Calu3 (cell line): Measurements from ENCODE around the gene HERPUD2. TPM values are rescaled to one million over a fixed set of nuclear protein-coding genes. Genes with fewer than 3 reads are reported as not detected.

ENCODE experiments used
- BruUV-seq: library from RNA; stranded (reverse); fragments of 400-500 nt; replicated peaks from 2 replicates; lab custom pipeline; 2021; lab: Mats Ljungman, UMichigan
- CTCF ChIA-PET: fragments of 300-600 bp; sonication (Branson Sonifier 250); formaldehyde crosslinking; loops from one replicate; lab custom pipeline; 2022; ENCODE audit warnings: antibody characterized with exemption; lab: Charles Lee
- DNase-seq: peaks from one replicate; pipeline ENCODE4 v3.0.0; 2022
- H3K27ac Mint-ChIP-seq: one replicate; pipeline ENCODE4 v1.8.0; 2022; ENCODE audit warnings: mixed read lengths; ENCODE audit not compliant: unreplicated experiment
- H3K27me3 Mint-ChIP-seq: one replicate; pipeline ENCODE4 v1.8.0; 2022; ENCODE audit warnings: mixed read lengths; ENCODE audit not compliant: unreplicated experiment
- H3K36me3 Mint-ChIP-seq: one replicate; pipeline ENCODE4 v1.8.0; 2022; ENCODE audit warnings: mild to moderate bottlenecking, moderate library complexity, mixed read lengths; ENCODE audit not compliant: insufficient read depth, unreplicated experiment
- H3K4me1 Mint-ChIP-seq: one replicate; pipeline ENCODE4 v1.8.0; 2022; ENCODE audit warnings: mild to moderate bottlenecking, low read depth, mixed read lengths; ENCODE audit not compliant: unreplicated experiment
- H3K4me3 Mint-ChIP-seq: one replicate; pipeline ENCODE4 v1.8.0; 2022; ENCODE audit warnings: mild to moderate bottlenecking, low read depth, moderate library complexity, mixed read lengths; ENCODE audit not compliant: unreplicated experiment
- H3K9me3 Mint-ChIP-seq: one replicate; pipeline ENCODE4 v1.8.0; 2022; ENCODE audit warnings: low read depth, mixed read lengths; ENCODE audit not compliant: unreplicated experiment
- intact Hi-C: fragments of 100-400 bp; cut with micrococcal nuclease; formaldehyde crosslinking; loops from one replicate; pipeline ENCODE4 v1.10.0; 2022; ENCODE audit not compliant: unreplicated experiment
- total RNA-seq: library from RNA; stranded (reverse); gene quantifications from 2 replicates; pipeline ENCODE4 v1.2.3, GENCODE V29; 2022
- TF ChIP-seq, protein P1 (sequence below): fragments of 200-600 bp; IDR thresholded peaks from one replicate; pipeline ENCODE4 v1.8.0; 2022; ENCODE audit warnings: antibody characterized with exemption; ENCODE audit not compliant: unreplicated experiment

The HERPUD2 gene
- total RNA-seq, 1 experiment from 2014 or later: 42.7 TPM

- TF ChIP-seq, protein P1, sequence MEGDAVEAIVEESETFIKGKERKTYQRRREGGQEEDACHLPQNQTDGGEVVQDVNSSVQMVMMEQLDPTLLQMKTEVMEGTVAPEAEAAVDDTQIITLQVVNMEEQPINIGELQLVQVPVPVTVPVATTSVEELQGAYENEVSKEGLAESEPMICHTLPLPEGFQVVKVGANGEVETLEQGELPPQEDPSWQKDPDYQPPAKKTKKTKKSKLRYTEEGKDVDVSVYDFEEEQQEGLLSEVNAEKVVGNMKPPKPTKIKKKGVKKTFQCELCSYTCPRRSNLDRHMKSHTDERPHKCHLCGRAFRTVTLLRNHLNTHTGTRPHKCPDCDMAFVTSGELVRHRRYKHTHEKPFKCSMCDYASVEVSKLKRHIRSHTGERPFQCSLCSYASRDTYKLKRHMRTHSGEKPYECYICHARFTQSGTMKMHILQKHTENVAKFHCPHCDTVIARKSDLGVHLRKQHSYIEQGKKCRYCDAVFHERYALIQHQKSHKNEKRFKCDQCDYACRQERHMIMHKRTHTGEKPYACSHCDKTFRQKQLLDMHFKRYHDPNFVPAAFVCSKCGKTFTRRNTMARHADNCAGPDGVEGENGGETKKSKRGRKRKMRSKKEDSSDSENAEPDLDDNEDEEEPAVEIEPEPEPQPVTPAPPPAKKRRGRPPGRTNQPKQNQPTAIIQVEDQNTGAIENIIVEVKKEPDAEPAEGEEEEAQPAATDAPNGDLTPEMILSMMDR: no peak
- Mint-ChIP-seq H3K27ac (no peak overlapping the region), H3K9me3 (no peaks in the 10 kb centered on the region), H3K4me1 (peaks cover 22% of the 10 kb centered on the region), H3K4me3 (no peak overlapping the region), H3K36me3 (no peaks in the 10 kb centered on the region), H3K27me3 (no peaks in the 10 kb centered on the region)
- intact Hi-C loops: no loop called here
- CTCF ChIA-PET: no interaction called here
- DNase-seq: no peak
- no TSS peak for BruUV-seq
These were observed 23.1 kb upstream of the HERPUD2 start for GRCh38 chr7:35718047-35718446.

DNA sequence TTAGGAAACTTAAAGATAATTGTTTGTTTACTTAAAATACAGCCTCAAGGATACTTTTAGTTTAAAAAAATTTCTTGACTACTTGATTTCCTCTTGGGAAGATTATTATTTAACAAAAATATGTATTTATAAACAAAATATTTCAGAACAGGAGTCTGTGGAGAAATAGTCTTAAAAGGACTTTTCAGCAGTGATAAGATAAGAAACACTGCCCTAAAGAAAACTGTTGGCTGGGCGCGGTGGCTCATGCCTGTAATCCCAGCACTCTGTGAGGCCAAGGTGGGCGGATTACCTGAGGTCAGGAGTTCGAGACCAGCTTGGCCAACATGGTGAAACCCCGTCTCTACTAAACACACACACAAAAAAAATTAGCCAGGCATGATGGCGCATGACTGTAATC is 22.6 kb upstream of the HERPUD2 start:
- no peak overlapping the region for H3K27ac Mint-ChIP-seq
- BruUV-seq: no TSS peak
- intact Hi-C loops: no loop called here
- no peak for DNase-seq
- H3K27me3 Mint-ChIP-seq: no peaks in the 10 kb centered on the region
- H3K36me3 Mint-ChIP-seq: no peaks in the 10 kb centered on the region
- TF ChIP-seq, protein P1: no peak
- H3K4me1 Mint-ChIP-seq: peaks cover 22% of the 10 kb centered on the region
- no peaks in the 10 kb centered on the region for H3K9me3 Mint-ChIP-seq
- CTCF ChIA-PET: no interaction called here
- no peak overlapping the region for H3K4me3 Mint-ChIP-seq

DNA sequence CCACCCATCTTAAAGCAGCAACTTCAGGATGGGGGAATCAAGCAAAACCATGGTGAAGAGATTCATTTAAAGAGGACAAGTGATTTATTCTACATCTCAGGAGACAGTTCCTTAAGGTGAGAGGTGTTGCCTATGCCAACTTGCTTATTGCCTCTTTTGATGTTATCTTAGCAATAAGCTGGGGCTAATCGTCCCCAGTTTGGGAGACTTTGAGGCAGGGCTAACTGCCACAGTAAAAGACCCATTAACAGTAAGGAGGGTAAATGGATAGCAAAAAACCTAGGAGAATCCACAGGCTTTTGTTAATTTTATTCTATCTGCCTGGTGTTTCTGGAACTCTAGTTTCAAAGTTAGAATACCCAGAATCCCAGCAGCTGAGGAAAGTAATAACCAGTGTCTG is 22.1 kb upstream of the HERPUD2 start:
- Mint-ChIP-seq H3K4me3 (no peak overlapping the region), H3K27me3 (no peaks in the 10 kb centered on the region), H3K36me3 (no peaks in the 10 kb centered on the region), H3K4me1 (peaks cover 22% of the 10 kb centered on the region), H3K27ac (no peak overlapping the region), H3K9me3 (no peaks in the 10 kb centered on the region)
- no peak for DNase-seq
- intact Hi-C loops: no loop called here
- CTCF ChIA-PET: no interaction called here
- no TSS peak for BruUV-seq
- TF ChIP-seq, protein P1: no peak

GRCh38 chr7:35716038-35716803 is 21.3 kb upstream of the HERPUD2 start:
- Mint-ChIP-seq H3K27ac (no peak overlapping the region), H3K4me1 (peaks cover 22% of the 10 kb centered on the region), H3K36me3 (no peaks in the 10 kb centered on the region), H3K9me3 (no peaks in the 10 kb centered on the region), H3K27me3 (no peaks in the 10 kb centered on the region), H3K4me3 (no peak overlapping the region)
- CTCF ChIA-PET: interaction anchor here (0.7 kb wide), 1 partner anchor 154 kb away, joined by 4 read pairs; no protein-coding TSS in a partner anchor
- TF ChIP-seq, protein P1: no peak
- no peak for DNase-seq
- intact Hi-C loops: no loop called here
- BruUV-seq: no TSS peak
